H1 (cell line): ENCODE data around the gene TNNC1. TPM values are rescaled to one million over a fixed set of nuclear protein-coding genes. Genes with fewer than 3 reads are reported as not detected.

Source experiments
- CHD1 ChIP-seq: IDR thresholded peaks from 2 replicates; pipeline ENCODE4 v1.6.1; 2012; ENCODE audit warnings: low read depth, low read length, improper control_type of control experiment
- FOSL1 ChIP-seq: IDR thresholded peaks from 2 replicates; pipeline ENCODE4 v1.6.1; 2011; ENCODE audit warnings: mild to moderate bottlenecking, low read depth, low read length, moderate library complexity; ENCODE audit not compliant: insufficient read depth
- POLR2AphosphoS5 ChIP-seq: IDR thresholded peaks from 2 replicates; pipeline ENCODE4 v1.6.1; 2011; ENCODE audit warnings: low read depth, low read length
- RAD21 ChIP-seq, 2 experiments: IDR thresholded peaks in 1 of 2; conservative IDR thresholded peaks in 1 of 2; 2 replicates each; pipeline ENCODE4 v1.6.1; 2011; ENCODE audit warnings: low read depth in 2 of 2, low read length in 2 of 2, improper control_type of control experiment in 1 of 2, inconsistent platforms in 1 of 2, mild to moderate bottlenecking in 1 of 2, moderate library complexity in 1 of 2
- RFX5 ChIP-seq: IDR thresholded peaks from 2 replicates; pipeline ENCODE4 v1.6.1; 2011; ENCODE audit warnings: low read depth, low read length, improper control_type of control experiment, borderline replicate concordance
- RXRA ChIP-seq: IDR thresholded peaks from 2 replicates; pipeline ENCODE4 v1.6.1; 2011; ENCODE audit warnings: low read depth, mild to moderate bottlenecking, low read length, moderate library complexity; ENCODE audit not compliant: insufficient read depth
- SP4 ChIP-seq: IDR thresholded peaks from 2 replicates; pipeline ENCODE4 v1.6.1; 2012; ENCODE audit warnings: low read length, inconsistent platforms
- ZNF274 ChIP-seq: IDR thresholded peaks from 2 replicates; pipeline ENCODE4 v1.7.0; 2012; ENCODE audit warnings: low read length, borderline replicate concordance; ENCODE audit errors: extremely low read depth
- polyA plus RNA-seq, 7 experiments: library from polyadenylated mRNA; depleted of rRNA in 3 of 7; stranded (reverse) in 5 of 7; unstranded in 2 of 7; fragments of >200 nt in 5 of 7; fragments of 200-250 nt in 2 of 7; gene quantifications; 1 replicate in 5 of 7; 2 replicates in 1 of 7; 4 replicates in 1 of 7; pipeline versions ENCODE4 v1.2.1 to v1.2.3, GENCODE V29; 2011 to 2013; ENCODE audit warnings: missing spikeins in 2 of 7, mixed read lengths in 2 of 7
- total RNA-seq: library from RNA; stranded (reverse); fragmentation: NEBNext Ultra II Directional; extraction: Animal tissue kit (Norgen Biotek cat#: 25700); gene quantifications from 2 replicates; pipeline ENCODE4 v1.2.1, GENCODE V29; 2021
- TF ChIP-seq, protein P1 (sequence below): IDR thresholded peaks from 2 replicates; pipeline ENCODE4 v1.6.1; 2011; ENCODE audit warnings: low read length, improper control_type of control experiment

Gene TNNC1
- total and polyA plus RNA-seq, 2 of the 8 experiments (the other 6 are each of a cell fraction or from before 2014, with no cell fraction given) = 5.8 to 16.4 TPM

DNA sequence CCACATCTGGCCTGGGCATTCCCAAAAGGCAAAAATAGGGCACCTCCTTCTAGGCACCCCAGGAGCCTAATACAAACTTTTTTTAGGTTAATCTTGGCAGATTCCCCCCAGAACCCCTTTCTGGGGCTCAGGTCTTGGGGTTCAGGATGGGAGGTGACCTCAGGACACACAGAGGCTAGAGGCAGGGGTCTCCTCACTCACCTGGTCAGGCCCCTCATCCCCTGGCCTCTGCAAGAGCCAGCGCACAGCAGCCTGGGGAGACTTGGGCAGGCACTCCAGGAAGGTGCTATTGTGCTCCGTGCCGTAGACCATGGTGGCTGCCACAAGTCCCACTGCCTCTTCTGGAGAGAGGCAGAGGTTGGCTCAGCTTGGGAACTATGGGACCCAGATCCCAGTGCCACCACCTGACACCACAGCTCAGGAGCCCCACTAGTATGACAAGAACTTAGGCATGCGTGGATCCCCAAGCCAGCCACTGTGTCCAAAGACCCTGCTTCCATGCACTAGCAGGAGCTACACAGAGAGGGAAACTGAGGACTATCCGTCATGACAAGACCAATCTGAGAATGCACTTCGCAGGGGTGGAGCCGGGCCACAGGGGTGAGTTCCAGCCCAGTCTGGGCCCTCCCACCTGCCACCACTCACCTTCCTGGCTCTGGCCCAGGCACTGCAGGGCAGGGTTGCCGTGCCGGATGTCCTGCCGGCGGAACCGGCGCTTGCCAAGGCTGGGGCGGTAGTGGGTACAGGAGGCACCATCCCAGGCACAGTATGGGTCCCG is 16.3 kb downstream of the TNNC1 start (continued):
- TF ChIP-seq, protein P1, sequence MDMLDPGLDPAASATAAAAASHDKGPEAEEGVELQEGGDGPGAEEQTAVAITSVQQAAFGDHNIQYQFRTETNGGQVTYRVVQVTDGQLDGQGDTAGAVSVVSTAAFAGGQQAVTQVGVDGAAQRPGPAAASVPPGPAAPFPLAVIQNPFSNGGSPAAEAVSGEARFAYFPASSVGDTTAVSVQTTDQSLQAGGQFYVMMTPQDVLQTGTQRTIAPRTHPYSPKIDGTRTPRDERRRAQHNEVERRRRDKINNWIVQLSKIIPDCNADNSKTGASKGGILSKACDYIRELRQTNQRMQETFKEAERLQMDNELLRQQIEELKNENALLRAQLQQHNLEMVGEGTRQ = no peak
- TF ChIP-seq RXRA (no peak), RAD21 (IDR thresholded peaks at IDR 0.05 in 1 of 2, conservative IDR thresholded peaks at IDR 0.05 in 1 of 2; ENCODE audit: low read depth in 2 of 2, low read length in 2 of 2) (no peak), CHD1 (no peak), SP4 (no peak), POLR2AphosphoS5 (no peak), RFX5 (no peak), ZNF274 (no peak), FOSL1 (no peak)
